Fibroblast of lung (primary cell): ENCODE data around the gene SIRT2. TPM values are rescaled to one million over a fixed set of nuclear protein-coding genes. Genes with fewer than 3 reads are reported as not detected.

Experiments
- DNase-seq, 2 donors: peaks; one replicate each; pipeline versions ENCODE4 v3.0.0 to v3.0.0-alpha.2; 2010; ENCODE audit warnings: low read depth in 2 of 2
- H2AFZ ChIP-seq: 2 replicates; pipeline ENCODE4 v1.5.1; 2012; ENCODE audit warnings: low read length, control low read depth, inconsistent platforms
- H3K27ac ChIP-seq: 2 replicates; pipeline ENCODE4 v1.5.1; 2011; ENCODE audit warnings: low read length, control low read depth; ENCODE audit not compliant: insufficient read depth
- H3K27me3 ChIP-seq: 2 replicates; pipeline ENCODE4 v1.5.1; 2011; ENCODE audit warnings: mild to moderate bottlenecking, low read length; ENCODE audit not compliant: control insufficient read depth, insufficient read depth
- H3K36me3 ChIP-seq: 2 replicates; pipeline ENCODE4 v1.5.1; 2011; ENCODE audit warnings: low read length; ENCODE audit not compliant: control insufficient read depth, insufficient read depth
- H3K4me1 ChIP-seq: 2 replicates; pipeline ENCODE4 v1.5.1; 2011; ENCODE audit warnings: low read length; ENCODE audit not compliant: control insufficient read depth, insufficient read depth; ENCODE audit errors: extremely low read depth
- H3K4me2 ChIP-seq: 2 replicates; pipeline ENCODE4 v1.5.1; 2011; ENCODE audit warnings: low read length, control low read depth; ENCODE audit not compliant: insufficient read depth; ENCODE audit errors: extremely low read depth
- H3K4me3 ChIP-seq, 4 experiments: fragments of 200-600 bp in 1 of 4; sonication (generic) in 1 of 4; replicated peaks in 1 of 4; 2 replicates each; pipeline ENCODE4 v1.5.1; 2011 to 2016; ENCODE audit warnings: low read length in 4 of 4, low read depth in 3 of 4, mild to moderate bottlenecking in 3 of 4, control low read depth in 2 of 4, inconsistent platforms in 1 of 4, mixed read lengths in 1 of 4; ENCODE audit not compliant: insufficient read depth in 1 of 4; ENCODE audit errors: control extremely low read depth in 1 of 4
- H3K79me2 ChIP-seq: 2 replicates; pipeline ENCODE4 v1.5.1; 2012; ENCODE audit warnings: mild to moderate bottlenecking, low read length, inconsistent platforms; ENCODE audit not compliant: control insufficient read depth, insufficient read depth
- H3K9ac ChIP-seq: 2 replicates; pipeline ENCODE4 v1.5.1; 2011; ENCODE audit warnings: mild to moderate bottlenecking, low read length, control low read depth; ENCODE audit not compliant: insufficient read depth
- H3K9me3 ChIP-seq: 2 replicates; pipeline ENCODE4 v1.5.1; 2012; ENCODE audit warnings: low read depth, low read length; ENCODE audit not compliant: control insufficient read depth, insufficient read depth
- H4K20me1 ChIP-seq: 2 replicates; pipeline ENCODE4 v1.5.1; 2011; ENCODE audit warnings: low read length; ENCODE audit not compliant: control insufficient read depth, insufficient read depth; ENCODE audit errors: extremely low read depth
- CTCF ChIP-seq, 2 donors: IDR thresholded peaks in 1 of 2; conservative IDR thresholded peaks in 1 of 2; 1 replicate in 1 of 2; 2 replicates in 1 of 2; pipeline ENCODE4 v1.5.1; 2011 to 2012; ENCODE audit warnings: low read length in 2 of 2, control low read depth in 1 of 2, inconsistent platforms in 1 of 2, low read depth in 1 of 2, mild to moderate bottlenecking in 1 of 2
- EZH2 ChIP-seq: IDR thresholded peaks from 2 replicates; pipeline ENCODE4 v1.5.1; 2012; ENCODE audit warnings: low read length, control low read depth, mild to moderate bottlenecking; ENCODE audit errors: missing control alignments
- polyA plus RNA-seq, 2 donors: library from polyadenylated mRNA; depleted of rRNA in 1 of 2; stranded (reverse) in 1 of 2; unstranded in 1 of 2; fragments of >200 nt; gene quantifications; 2 replicates each; pipeline ENCODE4 v1.2.1, GENCODE V29; 2011 to 2012; ENCODE audit warnings: missing spikeins in 1 of 2
- total RNA-seq: library from RNA; depleted of rRNA; stranded (reverse); fragments of >200 nt; gene quantifications from 2 replicates; pipeline ENCODE4 v1.2.1, GENCODE V29; 2014

Gene SIRT2
- total and polyA plus RNA-seq, 2 donors (not counting 1 experiment from before 2014, with no cell fraction given), result 38.7 to 51.7 TPM

GRCh38 chr19:38891771-38892170, 7.6 kb downstream of the SIRT2 start:
- no peaks in the 10 kb centered on the region for H3K4me1 ChIP-seq
- TF ChIP-seq CTCF (conservative IDR thresholded peaks at IDR 0.05 in 1 of 2, IDR thresholded peaks at IDR 0.05 in 1 of 2; ENCODE audit: low read depth in 1 of 2, low read length in 2 of 2), result no peak
- no peak for TF ChIP-seq EZH2

DNA sequence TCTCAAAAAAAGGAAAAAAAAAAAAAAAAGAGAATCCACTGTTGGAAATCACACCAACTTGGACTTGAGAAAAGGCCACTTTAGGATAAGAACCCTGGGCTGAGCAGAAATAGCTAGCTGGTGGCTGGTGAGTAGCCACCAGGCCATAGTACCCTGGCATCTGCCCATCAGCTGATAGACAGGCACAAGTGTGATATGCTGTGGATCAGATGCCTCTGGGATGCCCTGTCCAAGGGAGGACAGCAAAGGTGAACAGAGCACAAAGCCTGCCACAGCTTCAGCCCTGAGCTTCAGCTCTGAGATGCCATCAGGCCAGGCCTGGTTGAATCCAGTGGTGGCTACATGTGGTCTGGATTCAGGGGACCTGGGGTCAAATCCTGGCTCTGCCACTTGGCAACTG, 8.7 kb downstream of the SIRT2 start:
- no peaks in the 10 kb centered on the region for H3K79me2 ChIP-seq
- H3K27ac ChIP-seq, result no peak overlapping the region
- no peaks in the 10 kb centered on the region for H3K27me3 ChIP-seq
- no peaks in the 10 kb centered on the region for H3K4me1 ChIP-seq
- H3K4me2 ChIP-seq, result no peak overlapping the region
- no peak overlapping the region for H3K9ac ChIP-seq
- H3K9me3 ChIP-seq, result no peaks in the 10 kb centered on the region
- H2AFZ ChIP-seq, result no peak overlapping the region
- no peaks in the 10 kb centered on the region for H4K20me1 ChIP-seq
- H3K36me3 ChIP-seq, result peaks cover 7% of the 10 kb centered on the region
- H3K4me3 ChIP-seq, result no peak overlapping the region
- TF ChIP-seq EZH2, result no peak
- DNase-seq, result no peak

More at GRCh38 chr19:38891771-38892170, 7.6 kb downstream of the SIRT2 start:
- no peaks in the 10 kb centered on the region for H3K79me2 ChIP-seq
- no peak overlapping the region for H3K4me3 ChIP-seq
- H3K9ac ChIP-seq, result no peak overlapping the region
- H2AFZ ChIP-seq, result no peak overlapping the region
- H4K20me1 ChIP-seq, result no peaks in the 10 kb centered on the region
- H3K27me3 ChIP-seq, result no peaks in the 10 kb centered on the region
- no peak overlapping the region for H3K4me2 ChIP-seq
- H3K27ac ChIP-seq, result no peak overlapping the region
- DNase-seq, result no peak
- peaks cover 7% of the 10 kb centered on the region for H3K36me3 ChIP-seq
- no peaks in the 10 kb centered on the region for H3K9me3 ChIP-seq

GRCh38 chr19:38889803-38890202, 9.6 kb downstream of the SIRT2 start:
- Histone ChIP-seq H3K9ac (no peak overlapping the region), H4K20me1 (no peaks in the 10 kb centered on the region)
- TF ChIP-seq CTCF (conservative IDR thresholded peaks at IDR 0.05 in 1 of 2, IDR thresholded peaks at IDR 0.05 in 1 of 2; ENCODE audit: low read depth in 1 of 2, low read length in 2 of 2), result no peak
- no peak for TF ChIP-seq EZH2

More at GRCh38 chr19:38889803-38890202, 9.6 kb downstream of the SIRT2 start:
- Histone ChIP-seq H3K4me3 (no peak overlapping the region), H3K4me2 (no peak overlapping the region), H3K36me3 (peaks cover 7% of the 10 kb centered on the region), H3K27ac (no peak overlapping the region), H3K4me1 (no peaks in the 10 kb centered on the region), H3K79me2 (no peaks in the 10 kb centered on the region), H2AFZ (no peak overlapping the region), H3K27me3 (no peaks in the 10 kb centered on the region), H3K9me3 (no peaks in the 10 kb centered on the region)
- DNase-seq, result no peak
